Mesenteric fat pad (tissue), 1 donor: ENCODE results near the gene THAP4. TPM values are rescaled to one million over a fixed set of nuclear protein-coding genes. Genes with fewer than 3 reads are reported as not detected.

Experiments used
- DNase-seq: peaks from one replicate; pipeline ENCODE4 v3.0.0-alpha.2; 2020; ENCODE audit warnings: low spot score
- total RNA-seq: library from RNA; stranded (reverse); fragmentation: NEBNext Ultra II Directional; extraction: Animal tissue kit (Norgen Biotek cat#: 25700); gene quantifications from one replicate; pipeline ENCODE4 v1.2.1, GENCODE V29; 2021
- donor health status: DM: yes; HTN: yes; CAD: no.

THAP4 gene
- total RNA-seq, 1 donor from 2014 or later, result 48.7 TPM

- DNase-seq, result no peak
Observed at GRCh38 chr2:241639385-241639784, 2.4 kb upstream of the THAP4 start.

- no peak for DNase-seq
Observed at GRCh38 chr2:241638940-241639339, 2.0 kb upstream of the THAP4 start.

DNA sequence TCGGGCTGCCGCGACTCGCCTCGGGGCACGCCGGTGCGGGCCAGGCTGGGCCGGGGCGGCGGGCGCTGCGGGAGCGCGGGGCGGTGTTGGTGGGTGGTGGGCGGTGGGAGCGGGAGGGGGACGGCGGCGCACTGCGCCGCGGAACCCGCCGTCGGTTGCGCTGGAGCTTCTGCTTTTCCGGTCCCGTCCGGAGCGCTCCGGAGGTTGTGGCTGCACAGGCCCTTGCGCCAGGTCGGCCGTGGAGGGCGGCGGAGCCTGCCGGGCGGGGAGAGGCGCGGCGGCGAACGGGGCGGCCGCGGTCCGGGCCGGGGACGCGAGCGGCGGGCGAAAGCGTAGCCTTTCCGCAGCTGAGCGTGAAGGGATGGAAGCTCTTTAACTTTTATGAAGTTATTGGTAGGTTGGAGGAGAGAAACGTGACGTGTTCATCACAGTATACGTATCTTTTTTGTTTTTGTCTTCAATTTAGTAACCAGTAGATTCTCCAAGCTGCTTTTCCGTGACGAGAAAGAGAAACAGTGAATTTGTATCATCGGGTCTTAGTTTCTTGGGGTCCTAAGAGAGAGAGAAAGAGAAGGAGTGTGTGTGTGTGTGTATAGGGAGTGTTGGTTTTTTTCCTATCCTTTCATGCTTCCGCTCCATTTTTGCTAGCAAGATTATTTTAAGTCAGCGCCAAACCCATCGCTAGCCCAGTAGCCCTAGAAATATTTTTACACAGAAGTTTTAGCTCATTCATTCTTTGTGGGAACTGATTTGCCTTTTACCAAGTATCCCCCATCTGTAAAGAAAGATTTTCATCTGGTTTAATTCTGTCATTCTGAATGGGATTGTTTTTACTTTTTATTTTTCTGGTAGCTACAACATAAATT lies 1.1 kb upstream of the THAP4 start:
- DNase-seq, result no peak

DNA sequence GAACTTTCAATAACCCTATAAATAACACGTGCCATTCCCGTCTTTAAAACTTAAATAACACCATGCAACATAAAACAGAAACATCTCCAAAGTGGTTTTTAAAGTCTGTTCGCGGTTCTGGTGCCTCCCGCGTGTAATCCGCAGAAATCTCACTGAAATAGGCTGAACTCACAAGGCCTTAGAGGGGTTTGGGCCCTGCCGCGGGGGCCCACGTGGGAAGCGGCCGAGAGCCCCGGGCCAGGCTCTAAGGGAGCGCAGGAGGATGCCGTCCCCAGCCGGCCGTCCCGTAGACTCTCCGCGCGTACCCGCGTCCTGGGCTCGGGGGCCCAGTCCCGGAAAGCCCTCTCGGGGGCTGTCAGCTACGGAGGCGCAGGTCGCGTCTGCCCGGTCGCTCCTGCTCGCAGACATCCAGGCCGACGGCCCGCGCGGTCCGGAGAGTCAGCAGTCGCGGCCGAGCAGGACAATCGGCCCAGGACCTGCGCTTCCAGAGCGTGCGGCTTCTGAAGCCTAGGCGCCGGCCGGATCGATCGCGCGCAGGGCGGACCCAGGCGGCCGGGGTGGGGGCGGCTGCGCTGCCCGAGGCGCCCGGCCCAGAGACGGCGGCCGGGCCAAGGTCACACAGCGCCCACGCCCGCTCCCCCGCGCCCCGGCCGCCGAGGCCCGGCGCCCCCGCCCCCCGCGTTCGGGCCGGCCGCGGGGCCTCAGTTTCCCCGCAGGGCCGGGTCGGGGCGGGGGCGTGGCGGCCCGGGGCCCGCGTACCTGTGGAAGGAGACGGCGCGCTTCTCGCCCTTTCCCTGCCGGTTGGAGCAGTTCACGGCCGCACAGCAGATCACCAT lies 558 bp downstream of the THAP4 start:
- DNase-seq, result no peak

DNA sequence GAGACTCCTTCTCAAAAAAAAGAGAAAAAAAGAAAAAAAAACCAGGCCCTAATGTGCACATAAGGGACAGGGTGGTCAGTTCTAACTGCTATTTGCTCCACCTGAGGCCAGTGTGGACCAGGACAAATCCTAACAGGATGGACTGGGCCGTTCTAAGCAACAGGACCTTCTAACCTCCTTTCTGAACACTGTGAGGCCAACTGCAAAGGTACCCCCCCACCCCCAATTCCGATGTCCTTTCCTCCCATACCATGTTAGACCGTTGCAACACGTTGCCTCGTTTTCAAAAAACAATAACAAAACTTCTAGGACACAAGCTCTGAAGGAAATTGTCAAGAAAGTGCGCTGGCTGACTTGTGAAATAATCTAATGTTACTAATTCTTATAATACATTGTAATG lies 1.2 kb downstream of the THAP4 start:
- DNase-seq, result no peak

- no peak for DNase-seq
Observed at GRCh38 chr2:241633561-241633960, 3.4 kb downstream of the THAP4 start.

- DNase-seq, result no peak
Observed at GRCh38 chr2:241632478-241633325, 4.3 kb downstream of the THAP4 start.

DNA sequence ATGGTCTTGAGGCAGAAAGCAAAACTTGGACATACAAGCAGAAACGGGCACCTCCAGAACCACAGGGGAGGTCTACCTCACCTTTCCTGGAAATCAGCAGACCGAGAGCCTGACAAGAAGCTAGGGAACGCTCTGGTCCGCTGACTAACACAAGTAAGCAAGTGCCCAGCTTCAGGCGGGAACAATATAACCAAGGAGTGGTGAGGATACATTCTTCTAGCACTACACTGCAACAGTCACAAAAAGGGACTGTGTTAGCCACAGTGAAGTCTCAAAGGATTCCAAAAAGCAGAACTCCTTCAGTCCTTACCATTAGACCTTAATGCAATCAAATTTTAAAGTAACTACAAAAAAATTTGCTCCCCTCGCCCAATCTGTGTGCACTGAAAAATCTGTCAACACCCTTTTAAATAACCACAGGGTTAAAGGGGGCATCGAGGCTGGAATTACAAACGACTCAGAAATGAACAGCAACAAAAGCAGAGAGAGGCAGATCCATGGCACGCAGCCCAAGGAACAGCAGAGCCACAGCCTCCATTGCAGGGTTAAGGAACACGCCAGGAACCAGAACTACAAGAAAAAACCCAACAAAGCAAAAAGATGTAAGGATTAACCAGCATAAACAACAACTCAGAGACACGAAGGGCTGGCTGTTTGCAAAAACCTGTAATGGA lies 7.1 kb downstream of the THAP4 start:
- no peak for DNase-seq

- DNase-seq, result no peak
Observed at GRCh38 chr2:241627675-241628074, 9.3 kb downstream of the THAP4 start.

GRCh38 chr2:241620419-241620769 lies 16.6 kb downstream of the THAP4 start:
- no peak for DNase-seq

DNA sequence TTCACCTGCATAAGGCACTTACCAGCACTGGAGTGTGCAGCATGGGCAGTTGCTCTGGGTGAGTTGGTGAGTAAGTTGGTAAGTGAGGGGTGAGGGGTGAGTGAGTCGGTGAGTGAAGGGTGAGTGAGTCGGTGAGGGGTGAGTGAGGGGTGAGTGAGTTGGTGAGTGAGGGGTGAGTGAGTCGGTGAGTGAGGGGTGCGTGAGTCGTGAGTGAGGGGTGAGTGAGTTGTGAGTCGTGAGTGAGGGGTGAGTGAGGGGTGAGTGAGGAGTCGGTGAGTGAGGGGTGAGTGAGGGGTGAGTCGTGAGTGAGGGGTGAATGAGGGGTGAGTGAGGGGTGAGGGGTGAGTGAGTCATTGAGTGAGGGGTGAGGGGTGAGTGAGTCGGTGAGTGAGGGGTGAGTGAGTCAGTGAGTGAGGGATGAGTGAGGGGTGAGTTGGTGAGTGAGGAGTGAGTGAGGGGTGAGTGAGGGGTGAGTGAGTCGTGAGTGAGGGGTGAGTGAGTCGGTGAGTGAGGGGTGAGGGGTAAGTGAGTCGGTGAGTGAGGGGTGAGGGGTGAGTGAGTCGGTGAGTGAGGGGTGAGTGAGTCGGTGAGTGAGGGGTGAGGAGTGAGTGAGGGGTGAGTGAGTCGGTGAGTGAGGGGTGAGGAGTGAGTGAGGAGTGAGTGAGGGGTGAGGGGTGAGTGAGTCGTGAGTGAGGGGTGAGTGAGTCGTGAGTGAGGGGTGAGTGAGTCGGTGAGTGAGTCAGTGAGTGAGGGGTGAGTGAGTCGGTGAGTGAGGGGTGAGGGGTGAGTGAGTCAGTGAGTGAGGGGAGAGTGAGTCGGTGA lies 17.1 kb downstream of the THAP4 start:
- no peak for DNase-seq

GRCh38 chr2:241618829-241619228 lies 18.1 kb downstream of the THAP4 start:
- DNase-seq, result no peak

GRCh38 chr2:241618296-241618805 lies 18.6 kb downstream of the THAP4 start:
- no peak for DNase-seq

DNA sequence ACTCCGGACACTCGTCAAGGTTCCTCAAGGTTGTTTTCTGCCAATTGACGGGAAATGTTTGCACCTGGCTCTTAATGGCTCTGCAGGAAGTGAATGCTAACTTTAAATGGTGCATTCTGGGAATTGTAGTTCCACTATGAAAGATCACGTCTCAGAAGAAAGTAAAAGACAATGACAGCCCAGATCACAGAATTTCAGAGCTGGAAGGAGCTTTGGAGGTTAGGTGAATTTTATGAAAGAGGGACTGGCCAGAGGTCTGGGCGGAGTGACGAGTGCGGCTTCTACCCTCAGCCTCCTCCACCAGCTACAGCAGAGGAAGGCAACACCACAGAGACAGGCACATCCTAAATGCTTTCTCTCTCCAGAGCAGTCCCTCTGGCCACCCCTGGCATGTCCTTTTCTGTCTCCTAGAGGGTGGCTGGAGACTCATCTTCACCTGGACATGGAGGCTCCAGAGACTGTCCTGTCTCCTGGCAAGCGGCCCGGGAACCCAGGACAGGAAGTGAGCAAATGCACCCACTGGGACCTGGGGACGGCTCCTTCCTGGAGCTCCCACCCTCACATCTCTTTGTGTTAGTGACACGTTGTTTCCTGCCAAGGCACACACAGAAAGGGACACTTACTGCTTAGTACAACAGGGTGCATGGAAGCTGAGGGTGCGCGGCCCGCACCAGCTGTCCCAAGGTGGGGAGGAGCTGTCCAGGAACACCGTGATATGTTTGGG lies 19.4 kb downstream of the THAP4 start:
- no peak for DNase-seq

GRCh38 chr2:241616168-241617125 lies 20.5 kb downstream of the THAP4 start:
- DNase-seq, result no peak

GRCh38 chr2:241615522-241616052 lies 21.4 kb downstream of the THAP4 start:
- DNase-seq, result no peak

DNA sequence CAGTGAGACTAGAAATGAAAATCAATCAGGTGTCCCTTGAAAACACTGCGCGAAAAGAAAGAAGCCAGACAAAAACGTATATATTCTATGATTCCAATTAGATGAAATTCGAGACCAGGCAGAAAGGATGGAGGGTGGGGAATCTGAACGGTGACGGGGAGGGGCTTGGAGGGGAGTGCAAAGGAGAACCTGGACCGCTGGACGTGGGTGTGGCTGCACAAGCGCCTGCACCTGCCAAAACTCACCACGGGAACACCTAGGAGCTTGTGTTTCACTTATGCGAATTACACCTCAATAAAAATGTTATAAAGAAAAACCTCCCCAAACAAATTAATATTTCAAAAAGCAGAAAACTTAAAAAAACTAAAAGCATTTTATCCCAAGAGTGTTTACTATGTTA lies 21.9 kb downstream of the THAP4 start:
- DNase-seq, result no peak
